NCI-H446 (cell line): ENCODE results near the gene RTCB.

ENCODE experiments used
- DNase-seq, 2 experiments: peaks; one replicate each; lab custom pipeline; 2025; lab: John Stamatoyannopoulos, UW

The RTCB gene

GRCh38 chr22:32339190-32340012 is 72.6 kb downstream of the RTCB start:
- no peak for DNase-seq

- no peak for DNase-seq
These were observed 73.3 kb downstream of the RTCB start for GRCh38 chr22:32338757-32339156.
